ENCODE data around the gene CNIH4. TPM values are rescaled to one million over a fixed set of nuclear protein-coding genes. Genes with fewer than 3 reads are reported as not detected.

Gene CNIH4
- total RNA-seq, 1 experiment from 2014 or later = 104 TPM

GRCh38 chr1:224420106-224420505, 63.4 kb downstream of the CNIH4 start:
- H3K4me2 ChIP-seq (ENCODE audit: insufficient read depth, insufficient read length, low read length) = no peak overlapping the region
- no peak overlapping the region for H2AFZ ChIP-seq (ENCODE audit: low read length)
- no peak for TF ChIP-seq CTCF (conservative IDR thresholded peaks at IDR 0.05)
- no peaks in the 10 kb centered on the region for H3K4me1 ChIP-seq (ENCODE audit: insufficient read depth, low read length)
- no peak overlapping the region for H2BK20ac ChIP-seq (ENCODE audit: low read depth, low read length, poor library complexity, severe bottlenecking)
- H3K23me2 ChIP-seq (ENCODE audit: insufficient read length, low read depth, low read length, poor library complexity, severe bottlenecking) = no peaks in the 10 kb centered on the region
- DNase-seq = no peak
- no peaks in the 10 kb centered on the region for H3K79me1 ChIP-seq (ENCODE audit: insufficient read depth, low read depth, low read length, poor library complexity, severe bottlenecking)
- H3K56ac ChIP-seq (ENCODE audit: insufficient read length, low read depth, low read length) = no peak overlapping the region
- H3T11ph ChIP-seq (ENCODE audit: low read length) = no peak overlapping the region
- no peak overlapping the region for H3K27ac ChIP-seq (ENCODE audit: insufficient read length, low read depth, low read length)
- no peaks in the 10 kb centered on the region for H3K27me3 ChIP-seq (ENCODE audit: insufficient read depth, low read length)
- no peak overlapping the region for H3K4ac ChIP-seq (ENCODE audit: low read depth, low read length)
- Mint-ChIP-seq H3K4me3 (no peak overlapping the region), H3K27me3 (ENCODE audit: low read depth) (no peaks in the 10 kb centered on the region), H3K36me3 (ENCODE audit: insufficient read depth in 1 of 3, low read depth in 3 of 3) (peaks cover 64 to 93% (median 89%) of the 10 kb centered on the region in 3 experiments; a peak in 6 of 7 replicates), H3K27ac (no peak overlapping the region), H3K9me3 (no peaks in the 10 kb centered on the region), H3K4me1 (no peaks in the 10 kb centered on the region)
- no peaks in the 10 kb centered on the region for H4K20me1 ChIP-seq (ENCODE audit: control insufficient read depth, insufficient read depth, insufficient read length)
- no peak overlapping the region for H2BK12ac ChIP-seq (ENCODE audit: insufficient read length, low read depth, low read length)
- no peak overlapping the region for H3K18ac ChIP-seq (ENCODE audit: insufficient read length, low read depth, low read length)
- H3K79me2 ChIP-seq (ENCODE audit: insufficient read depth, low read length) = no peaks in the 10 kb centered on the region
- H2BK120ac ChIP-seq (ENCODE audit: low read depth, low read length, poor library complexity, severe bottlenecking) = no peak overlapping the region
- H3K23ac ChIP-seq (ENCODE audit: insufficient read length, low read depth, low read length) = no peak overlapping the region
- H2AK5ac ChIP-seq (ENCODE audit: insufficient read length, low read length) = no peak overlapping the region
- H4K5ac ChIP-seq (ENCODE audit: insufficient read length, low read depth, low read length) = no peak overlapping the region
- no peak overlapping the region for H4K91ac ChIP-seq (ENCODE audit: insufficient read length, low read depth, low read length)
- no peak overlapping the region for H2BK15ac ChIP-seq (ENCODE audit: low read depth, low read length)
- no peak overlapping the region for H4K8ac ChIP-seq (replicated peaks; ENCODE audit: insufficient read length, low read depth, low read length)
- no peak overlapping the region for H3K14ac ChIP-seq (ENCODE audit: insufficient read depth, low read length)
- H3K9me3 ChIP-seq (ENCODE audit: control insufficient read depth, low read depth, low read length) = no peaks in the 10 kb centered on the region
- no peak overlapping the region for H3K9ac ChIP-seq (ENCODE audit: extremely low read depth, insufficient read length, low read length)
- no peak overlapping the region for H2BK5ac ChIP-seq (ENCODE audit: insufficient read length, low read length)

Measured in H9 (cell line).